Measurements from ENCODE around the gene CSRNP2. TPM values are rescaled to one million over a fixed set of nuclear protein-coding genes. Genes with fewer than 3 reads are reported as not detected.

Gene CSRNP2
- total and polyA plus RNA-seq, 2 of the 13 experiments (the other 11 are each of a cell fraction or from before 2014, with no cell fraction given) = 4.8 to 7.3 TPM

- TF ChIP-seq ZNF431 (CRISPR knock-in tag; IDR thresholded peaks at IDR 0.05; ENCODE audit: borderline replicate concordance, low read depth) (no peak), ATRX (CRISPR knock-in tag; IDR thresholded peaks at IDR 0.05; ENCODE audit: borderline replicate concordance) (no peak), ONECUT2 (CRISPR knock-in tag; IDR thresholded peaks at IDR 0.05) (no peak)
These were observed 33.9 kb downstream of the CSRNP2 start (continued) for GRCh38 chr12:51049525-51049924.

- Histone ChIP-seq H3K9me3 (ENCODE audit: low read length) (no peaks in the 10 kb centered on the region), H3K27ac (ENCODE audit: extremely low read length, insufficient read depth, low read length) (peak overlapping the region; percentile 94), H3K4me2 (ENCODE audit: low read depth, low read length) (peak overlapping the region; percentile 81), H3K4me1 (ENCODE audit: insufficient read depth, low read length) (peaks cover 22% of the 10 kb centered on the region), H3K79me2 (ENCODE audit: insufficient read depth, low read length) (peaks cover 18% of the 10 kb centered on the region), H4K20me1 (ENCODE audit: insufficient read depth, low read length) (no peaks in the 10 kb centered on the region), H3K4me3 (replicated peaks in 1 of 3; ENCODE audit: insufficient read depth in 1 of 3, low read depth in 2 of 3, low read length in 3 of 3) (peak overlapping the region; percentile 75 to 86 (median 81)), H3K36me3 (replicated peaks in 1 of 2; ENCODE audit: control insufficient read depth in 1 of 2, insufficient read depth in 2 of 2, low read length in 2 of 2) (peaks cover 1 to 13% of the 10 kb centered on the region in 2 experiments; a peak in 3 of 5 replicates), H3K27me3 (ENCODE audit: control insufficient read depth in 1 of 2, insufficient read depth in 2 of 2, low read length in 2 of 2) (no peaks in the 10 kb centered on the region; a peak in 1 of 5 replicates), H2AFZ (ENCODE audit: low read length) (peak overlapping the region; percentile 73), H3K9ac (ENCODE audit: insufficient read depth, low read depth, low read length) (peak overlapping the region; percentile 89)
- in situ Hi-C loops (cut with HindIII; ENCODE audit: extremely low pct_ligation_motif_present, low pct_unique_long_range_greater_than_20kb) = no loop called here
- FAIRE-seq (peak; percentile 18), DNase-seq (ENCODE audit: low spot score) (no peak), ATAC-seq (peak; percentile 19)
- intact Hi-C loops (cut with micrococcal nuclease; ENCODE audit: unreplicated experiment) = loop anchor here (1.0 to 10.0 kb wide), 3 partner anchors 35 to 293 kb away; partner anchors contain the start of gene CSRNP2
- ChIA-PET POLR2A (interaction anchor here (0.6 to 2.0 kb wide), 5 partner anchors 18 to 292 kb away, joined by 3 to 10 read pairs (median 4); partner anchors contain the start of genes CSRNP2 and SLC11A2), CTCF (ENCODE audit: low intra/inter-chr PET ratio, low total read pairs) (interaction anchor here (0.9 kb wide), 1 partner anchor 293 kb away, joined by 6 read pairs; no protein-coding TSS in a partner anchor)
- WGBS (ENCODE audit: low lambda C conversion rate) = 3% methylated on average over 14 of the region's 14 CpGs
- BruUV-seq (replicated peaks) = TSS peak; percentile 73
- TF ChIP-seq SNAPC5 (CRISPR knock-in tag; IDR thresholded peaks at IDR 0.05; ENCODE audit: borderline replicate concordance) = 0 out of 2 replicates have a peak, but pooled peaks have one; percentile 1
- TF ChIP-seq ZNF883 (CRISPR knock-in tag; IDR thresholded peaks at IDR 0.05; ENCODE audit: not compliant biosample characterization) = peak; percentile 4
- 0 out of 2 replicates have a peak, but pooled peaks have one; percentile 20 for TF ChIP-seq FOXO4 (CRISPR knock-in tag; conservative IDR thresholded peaks at IDR 0.05)
- no peak for TF ChIP-seq ZBTB38 (CRISPR knock-in tag; IDR thresholded peaks at IDR 0.05)
- TF ChIP-seq ZNF142 (CRISPR knock-in tag; IDR thresholded peaks at IDR 0.05) = 0 out of 2 replicates have a peak, but pooled peaks have one; percentile 31
- TF ChIP-seq ZNF710 (CRISPR knock-in tag; IDR thresholded peaks at IDR 0.05; ENCODE audit: borderline replicate concordance) = 0 out of 2 replicates have a peak, but pooled peaks have one; percentile 9
- TF ChIP-seq JUN (CRISPR knock-in tag; IDR thresholded peaks at IDR 0.05) = no peak
- TF ChIP-seq ZNF768 (CRISPR knock-in tag; IDR thresholded peaks at IDR 0.05) = no peak
- 0 out of 4 replicates have a peak, but pooled peaks of 1 of the 2 experiments have one; percentile 22 for TF ChIP-seq POLR2A (IDR thresholded peaks at IDR 0.05; ENCODE audit: insufficient read depth in 1 of 2, low read depth in 2 of 2, low read length in 2 of 2)
These were observed 34.6 kb downstream of the CSRNP2 start for GRCh38 chr12:51048661-51049251.

Measured in HepG2 (cell line).